Stimulated activated CD4-positive, alpha-beta T cell treated with anti-CD3 and anti-CD28 coated beads, Interleukin-15, amount 100 ng/mL, for 1 hour (primary cell): ENCODE measurements around the gene EPHA2.
"Not testable (repeated sequence)": the region's sequence is repeated elsewhere in the genome, so short reads cannot be mapped to it uniquely, and the experiment has no call there.

Experiments
- DNase-seq, 2 donors: peaks; one replicate each; pipeline ENCODE4 v3.0.0-alpha.2; 2020; ENCODE audit warnings: low read depth in 1 of 2, low spot score in 1 of 2

The EPHA2 gene

GRCh38 chr1:16122350-16122881 is 33.5 kb downstream of the EPHA2 start:
- no peak for DNase-seq

DNA sequence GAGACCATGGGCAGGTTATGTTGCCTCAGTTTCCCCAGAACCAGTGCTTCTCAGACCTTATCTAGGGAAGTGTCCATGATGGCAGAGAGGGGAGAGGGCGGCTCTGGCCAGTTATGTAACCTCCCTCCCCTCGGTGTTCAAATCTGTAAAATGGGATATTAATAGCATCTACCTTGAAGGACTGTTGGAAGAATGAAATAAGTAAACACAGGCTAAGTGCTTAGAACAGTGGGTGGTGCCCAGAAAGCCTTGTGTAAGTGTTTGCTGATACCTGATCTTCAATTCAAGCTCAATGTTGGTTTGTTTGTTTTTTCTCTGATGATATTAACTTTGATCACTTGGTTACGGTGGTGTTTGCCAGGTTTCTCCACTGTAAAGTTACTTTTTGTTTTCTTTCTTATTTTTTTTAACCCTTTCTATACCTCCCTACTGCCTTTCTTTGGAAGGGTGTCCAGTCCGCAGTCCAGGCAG is 34.9 kb downstream of the EPHA2 start:
- DNase-seq: no peak

GRCh38 chr1:16120407-16120806 is 35.5 kb downstream of the EPHA2 start:
- DNase-seq: no peak

DNA sequence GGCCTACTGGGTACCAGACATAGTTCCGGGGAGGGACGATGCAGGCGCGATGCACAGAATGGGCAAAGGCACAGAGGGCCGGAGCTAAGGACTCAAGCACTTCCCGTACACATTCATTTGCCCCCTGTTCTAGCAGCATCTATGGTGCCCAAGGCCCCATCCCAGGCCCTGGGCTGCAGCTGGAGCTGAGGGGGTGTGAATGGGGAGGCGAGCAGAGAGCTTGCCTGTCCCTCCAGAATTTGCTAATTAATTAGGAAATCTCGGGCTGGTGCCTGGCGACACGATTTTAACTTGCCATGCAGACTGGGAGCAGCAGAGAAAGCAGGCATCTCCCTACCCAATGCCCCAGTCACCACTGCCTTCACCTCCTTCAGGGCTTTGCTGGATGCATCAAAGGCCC is 35.9 kb downstream of the EPHA2 start:
- DNase-seq: no peak

- DNase-seq: no peak
Measured at GRCh38 chr1:16119504-16119903, 36.4 kb downstream of the EPHA2 start.

DNA sequence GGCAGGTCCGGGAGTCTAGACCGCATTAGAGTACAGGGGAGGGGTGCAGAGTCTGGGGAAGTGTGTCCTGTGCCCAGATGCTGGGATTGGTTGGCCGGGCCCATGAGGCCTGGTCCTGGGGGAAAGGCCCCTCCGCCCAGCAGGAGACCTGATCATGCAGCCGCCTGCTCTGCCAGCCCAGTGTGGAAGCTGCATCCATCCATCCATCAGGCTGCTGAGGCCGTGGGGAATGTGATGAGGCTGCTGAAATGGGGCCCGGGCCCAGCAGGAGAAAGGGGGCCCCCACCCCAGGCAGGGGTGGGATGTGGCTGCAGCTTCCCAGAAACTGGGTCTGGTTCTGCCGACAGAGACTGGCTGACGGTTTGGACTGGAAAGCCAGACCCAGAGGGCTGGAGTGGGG is 37.2 kb downstream of the EPHA2 start:
- no peak for DNase-seq

- DNase-seq: no peak
Measured at GRCh38 chr1:16117936-16118335, 37.9 kb downstream of the EPHA2 start.

GRCh38 chr1:16117369-16117768 is 38.5 kb downstream of the EPHA2 start:
- DNase-seq: no peak

GRCh38 chr1:16116625-16117024 is 39.2 kb downstream of the EPHA2 start:
- no peak for DNase-seq

GRCh38 chr1:16116002-16116401 is 39.9 kb downstream of the EPHA2 start:
- no peak for DNase-seq

GRCh38 chr1:16115468-16115983 is 40.3 kb downstream of the EPHA2 start:
- no peak for DNase-seq

- DNase-seq: no peak
Measured at GRCh38 chr1:16114527-16115467, 41.1 kb downstream of the EPHA2 start.

- DNase-seq: no peak
Measured at GRCh38 chr1:16112596-16113555, 43.0 kb downstream of the EPHA2 start.

DNA sequence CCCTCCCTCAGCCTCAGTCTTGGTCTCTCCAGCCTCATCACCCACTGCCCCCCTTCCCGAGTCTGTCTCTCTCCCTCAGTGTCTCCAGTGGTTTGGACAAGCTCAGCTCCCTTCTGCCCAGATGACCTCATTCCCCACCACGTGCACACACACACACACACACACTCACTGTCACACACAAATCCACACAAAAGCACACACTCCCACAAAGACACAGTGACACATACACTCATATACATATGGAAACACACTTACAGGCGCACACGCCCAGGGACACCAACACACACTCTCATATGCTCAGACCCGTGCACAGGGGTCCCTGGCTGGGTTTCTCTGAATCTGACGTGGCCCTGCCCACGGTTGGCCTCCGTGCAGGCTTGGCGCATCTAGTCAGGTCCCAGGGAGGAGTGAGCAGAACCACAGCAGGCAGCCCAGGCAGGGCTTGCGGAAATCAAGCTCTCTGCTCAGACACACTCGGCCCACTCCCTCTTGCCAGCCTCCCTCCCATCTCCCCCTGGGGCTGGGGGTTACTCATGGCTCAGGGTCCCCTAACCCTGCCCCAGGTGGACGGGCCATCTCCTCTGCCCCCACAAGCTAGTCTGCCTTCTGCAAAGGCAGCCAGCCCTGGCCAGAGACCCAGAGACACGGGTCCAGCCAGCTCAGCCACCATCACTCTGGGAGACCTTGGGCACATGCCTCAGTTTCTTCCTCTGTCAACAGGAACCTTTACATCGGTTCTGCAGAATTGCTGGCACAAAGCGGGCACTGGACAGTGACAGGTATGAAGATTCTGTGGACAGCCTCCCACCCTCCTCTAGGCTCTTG is 43.9 kb downstream of the EPHA2 start:
- no peak for DNase-seq

DNA sequence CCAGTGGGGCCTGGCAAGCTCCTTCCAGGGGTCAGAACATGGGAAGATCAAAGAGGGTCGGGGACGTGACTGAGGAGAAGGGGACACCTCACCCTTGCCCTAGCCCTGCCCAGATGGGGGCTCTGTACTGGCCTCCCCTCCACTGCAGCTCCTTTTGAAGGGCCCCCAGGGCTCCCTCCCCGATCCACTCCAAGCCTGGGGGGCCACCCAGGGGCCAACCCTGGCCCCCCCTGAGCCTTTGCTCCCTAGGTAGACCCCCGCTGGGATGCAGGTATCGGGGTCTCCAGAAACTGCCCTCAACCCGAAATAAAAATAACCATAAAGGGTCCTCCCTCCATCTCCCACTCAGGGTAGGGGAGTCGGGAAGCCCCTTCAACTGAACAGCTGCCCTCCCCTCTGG is 45.0 kb downstream of the EPHA2 start:
- DNase-seq: no peak

DNA sequence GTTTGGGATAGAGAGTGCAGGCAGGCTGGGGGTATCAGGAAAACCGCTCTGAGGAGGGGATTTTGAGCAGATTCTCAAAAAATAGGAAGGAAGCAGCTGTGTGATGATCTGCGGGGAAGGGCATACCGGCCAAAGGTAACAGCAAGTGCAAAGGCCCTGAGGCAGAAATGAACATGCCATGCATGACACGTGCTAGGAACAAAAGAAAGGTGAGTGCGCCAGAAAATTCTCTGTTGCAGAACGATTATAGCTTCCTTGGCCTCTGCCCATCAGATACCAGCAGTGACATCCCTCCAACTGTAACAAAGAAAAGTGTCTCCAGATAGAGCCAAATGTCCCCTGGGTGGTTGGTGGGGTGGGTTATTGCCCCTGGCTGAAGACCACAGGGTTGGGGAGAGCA is 45.4 kb downstream of the EPHA2 start:
- no peak for DNase-seq

GRCh38 chr1:16109571-16109970 is 46.3 kb downstream of the EPHA2 start:
- DNase-seq: no peak

DNA sequence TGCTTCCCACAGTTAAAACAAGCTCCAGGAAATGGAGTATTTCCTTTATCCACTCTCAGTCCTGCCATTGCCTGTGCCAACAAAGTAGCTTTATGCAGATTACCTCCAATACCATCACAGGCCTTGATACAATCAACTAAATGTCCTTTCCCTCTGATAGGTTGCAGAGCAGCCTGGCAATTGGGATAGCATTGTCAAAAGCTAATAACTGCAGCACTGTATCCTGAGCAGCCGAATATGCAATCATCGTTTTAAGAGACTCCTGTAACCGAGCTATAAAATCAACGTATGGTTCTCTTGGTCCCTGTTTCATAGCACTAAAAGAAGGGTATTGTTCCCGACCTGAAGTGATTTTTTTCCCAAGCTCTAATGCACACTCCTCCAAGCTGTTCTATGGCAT is 48.8 kb downstream of the EPHA2 start:
- not testable (repeated sequence) for DNase-seq

DNA sequence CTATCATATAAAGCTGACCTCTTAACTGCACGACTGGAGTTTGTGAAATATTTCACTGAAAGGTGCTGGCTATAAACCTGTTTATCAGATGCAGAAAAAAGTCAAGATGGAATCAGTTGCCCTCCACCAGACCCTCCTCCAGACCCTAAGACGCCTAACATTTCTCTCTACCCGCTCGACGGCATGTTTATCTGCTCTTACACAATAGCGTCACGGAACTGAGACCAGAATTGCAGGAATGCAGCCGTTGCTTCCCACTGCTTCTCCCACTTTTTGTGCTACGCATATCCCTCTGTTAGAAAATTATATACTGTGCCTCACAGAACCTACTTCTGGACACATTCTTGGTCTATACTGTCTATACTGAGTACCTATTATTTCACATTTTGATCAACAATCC is 54.2 kb downstream of the EPHA2 start:
- DNase-seq: no peak

DNA sequence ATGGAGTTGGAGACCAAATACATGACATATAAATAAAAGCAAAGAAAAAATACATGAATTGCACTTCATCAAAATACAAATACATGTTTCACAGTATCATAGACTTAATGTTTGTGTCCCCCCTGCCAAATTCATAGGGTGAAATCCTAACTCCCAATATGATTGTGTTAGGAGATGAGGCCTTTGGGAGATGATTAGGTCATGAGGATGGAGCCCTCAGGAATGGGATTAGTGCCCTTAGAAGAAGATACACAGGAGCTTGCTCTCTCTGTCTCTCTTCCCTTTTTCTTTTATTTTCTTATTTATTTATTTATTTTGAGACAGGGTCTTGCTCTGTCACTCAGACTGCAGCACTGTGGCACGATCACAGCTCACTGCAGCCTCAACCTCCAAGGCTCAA is 56.5 kb downstream of the EPHA2 start:
- DNase-seq: no peak
